NCI-H524 treated with DMSO at 0.1 percent for 48 hours (cell line): Measurements from ENCODE around the gene FRYL.
"Not testable (repeated sequence)": the region's sequence is repeated elsewhere in the genome, so short reads cannot be mapped to it uniquely, and the experiment has no call there.

Experiments
- DNase-seq: peaks from one replicate; lab custom pipeline; 2025; lab: John Stamatoyannopoulos, UW

Gene FRYL

GRCh38 chr4:48785302-48785701 lies 5.2 kb upstream of the FRYL start:
- no peak for DNase-seq

- no peak for DNase-seq
Measured at GRCh38 chr4:48781968-48782367, 1.9 kb upstream of the FRYL start.

- DNase-seq = no peak
Measured at GRCh38 chr4:48780865-48781214, 761 bp upstream of the FRYL start.

- no peak for DNase-seq
Measured at GRCh38 chr4:48779095-48779997, 733 bp downstream of the FRYL start.

GRCh38 chr4:48778431-48779094 lies 1.5 kb downstream of the FRYL start:
- DNase-seq = no peak

- DNase-seq = no peak
Measured at GRCh38 chr4:48777739-48778138, 2.3 kb downstream of the FRYL start.

GRCh38 chr4:48774760-48775710 lies 5.0 kb downstream of the FRYL start:
- DNase-seq = no peak

GRCh38 chr4:48772556-48772955 lies 7.5 kb downstream of the FRYL start:
- no peak for DNase-seq

- DNase-seq = no peak
Measured at GRCh38 chr4:48767055-48767929, 12.8 kb downstream of the FRYL start.

GRCh38 chr4:48766131-48766792 lies 13.8 kb downstream of the FRYL start:
- no peak for DNase-seq

- DNase-seq = no peak
Measured at GRCh38 chr4:48762408-48762807, 17.7 kb downstream of the FRYL start.

GRCh38 chr4:48761286-48761685 lies 18.8 kb downstream of the FRYL start:
- no peak for DNase-seq

GRCh38 chr4:48758703-48759102 lies 21.4 kb downstream of the FRYL start:
- DNase-seq = not testable (repeated sequence)

GRCh38 chr4:48756689-48757220 lies 23.3 kb downstream of the FRYL start:
- no peak for DNase-seq

- no peak for DNase-seq
Measured at GRCh38 chr4:48755281-48755680, 24.8 kb downstream of the FRYL start.

GRCh38 chr4:48753159-48753558 lies 26.9 kb downstream of the FRYL start:
- DNase-seq = no peak

- DNase-seq = no peak
Measured at GRCh38 chr4:48752726-48753125, 27.4 kb downstream of the FRYL start.

- no peak for DNase-seq
Measured at GRCh38 chr4:48752246-48752645, 27.8 kb downstream of the FRYL start.

GRCh38 chr4:48748949-48749596 lies 31.0 kb downstream of the FRYL start:
- no peak for DNase-seq
